Activated naive CD8-positive, alpha-beta T cell treated with anti-CD3 and anti-CD28 coated beads, Interleukin-2, amount 10 ng/mL, durations not matched to agents 7 days and 5 days (primary cell): Measurements from ENCODE around the gene TUBA1B. TPM values are rescaled to one million over a fixed set of nuclear protein-coding genes. Genes with fewer than 3 reads are reported as not detected.
A peak's percentile ranks its signal among the peaks of the same experiment; 100 is the strongest.

Experiments
- ATAC-seq: fragments of 150-1000 bp; cut with Tn5 transposase; one replicate; pipeline ENCODE4 v1.10.0; 2021; ENCODE audit warnings: low read depth, moderate library complexity
- POLR2A ChIA-PET: fragments of 350-600 bp; sonication (Branson Sonifier 250); formaldehyde crosslinking; loops from one replicate; lab custom pipeline; 2021; ENCODE audit warnings: antibody characterized with exemption; lab: Charles Lee
- DNase-seq: peaks from one replicate; pipeline ENCODE4 v3.0.0; 2021
- H3K27ac Mint-ChIP-seq: one replicate; pipeline ENCODE4 v1.8.0; 2022; ENCODE audit warnings: mild to moderate bottlenecking, mixed read lengths
- H3K27me3 Mint-ChIP-seq: one replicate; pipeline ENCODE4 v1.8.0; 2022; ENCODE audit warnings: mild to moderate bottlenecking, moderate library complexity, mixed read lengths
- H3K36me3 Mint-ChIP-seq: one replicate; pipeline ENCODE4 v1.8.0; 2021; ENCODE audit warnings: mild to moderate bottlenecking, mixed read lengths
- H3K4me1 Mint-ChIP-seq: one replicate; pipeline ENCODE4 v1.8.0; 2021; ENCODE audit warnings: mixed read lengths
- H3K4me3 Mint-ChIP-seq: one replicate; pipeline ENCODE4 v1.8.0; 2022; ENCODE audit warnings: mild to moderate bottlenecking, moderate library complexity, mixed read lengths
- H3K9me3 Mint-ChIP-seq: one replicate; pipeline ENCODE4 v1.8.0; 2021; ENCODE audit warnings: mixed read lengths
- total RNA-seq, 2 experiments: library from RNA; stranded (reverse); gene quantifications; one replicate each; pipeline ENCODE4 v1.2.3, GENCODE V29; 2021

The TUBA1B gene
- total RNA-seq, 2 experiments from 2014 or later, result 1,302 to 1,389 TPM

DNA sequence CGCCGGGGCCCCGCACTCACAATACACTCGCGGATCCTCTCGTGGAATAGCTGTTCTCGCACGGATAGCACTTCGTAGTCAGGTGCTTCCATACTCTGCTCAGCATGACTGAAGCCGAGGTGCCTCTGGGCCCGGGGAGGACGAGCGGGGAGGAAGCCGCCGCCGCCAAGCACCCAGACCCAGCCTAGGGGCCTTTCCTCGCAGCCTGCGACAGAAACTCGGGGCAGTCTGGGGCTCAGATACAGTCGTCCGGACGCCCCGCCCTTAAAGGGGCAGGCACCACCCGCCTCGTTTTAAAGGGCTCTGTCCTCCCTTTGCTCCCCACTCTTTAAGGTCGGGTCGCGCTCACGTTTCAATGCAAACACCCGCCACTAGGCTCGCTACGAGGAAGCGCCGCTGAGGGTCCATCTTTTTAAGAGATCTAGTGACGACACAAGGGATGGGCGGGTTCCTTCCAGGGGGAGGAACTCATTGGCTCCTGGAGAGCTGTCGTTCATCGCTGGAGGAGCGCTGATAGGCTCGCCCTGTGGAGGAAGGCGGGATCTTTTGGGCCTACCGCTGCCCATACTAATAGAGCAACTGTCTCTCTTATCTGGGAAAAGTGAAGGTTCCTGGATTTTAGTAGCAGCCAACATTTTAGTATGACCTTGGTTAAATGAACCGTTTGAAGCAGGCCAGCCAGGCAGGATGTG is 20.6 kb downstream of the TUBA1B start, which contains the start of gene LMBR1L:
Gene LMBR1L (minus strand): TSS at position 384 of the 692 bp plus-strand sequence. CDS start 292 bp downstream, at position 92.
- peak; percentile 98 for ATAC-seq
- H3K27me3 Mint-ChIP-seq, result no peaks in the 10 kb centered on the region
- DNase-seq, result peak; percentile 87
- H3K4me1 Mint-ChIP-seq, result peaks cover 23% of the 10 kb centered on the region
- H3K27ac Mint-ChIP-seq, result peak within 1 kb of the TSS; percentile 94
- H3K36me3 Mint-ChIP-seq, result peaks cover 2% of the 10 kb centered on the region
- H3K9me3 Mint-ChIP-seq, result no peaks in the 10 kb centered on the region
- POLR2A ChIA-PET, result interaction anchor here (0.5 to 5.4 kb wide), 13 partner anchors 10 to 718 kb away, joined by 3 to 55 read pairs (median 4); partner anchors contain the start of genes DHH, NCKAP5L, PRPH and RHEBL1
- peak within 1 kb of the TSS; percentile 96 for H3K4me3 Mint-ChIP-seq

DNA sequence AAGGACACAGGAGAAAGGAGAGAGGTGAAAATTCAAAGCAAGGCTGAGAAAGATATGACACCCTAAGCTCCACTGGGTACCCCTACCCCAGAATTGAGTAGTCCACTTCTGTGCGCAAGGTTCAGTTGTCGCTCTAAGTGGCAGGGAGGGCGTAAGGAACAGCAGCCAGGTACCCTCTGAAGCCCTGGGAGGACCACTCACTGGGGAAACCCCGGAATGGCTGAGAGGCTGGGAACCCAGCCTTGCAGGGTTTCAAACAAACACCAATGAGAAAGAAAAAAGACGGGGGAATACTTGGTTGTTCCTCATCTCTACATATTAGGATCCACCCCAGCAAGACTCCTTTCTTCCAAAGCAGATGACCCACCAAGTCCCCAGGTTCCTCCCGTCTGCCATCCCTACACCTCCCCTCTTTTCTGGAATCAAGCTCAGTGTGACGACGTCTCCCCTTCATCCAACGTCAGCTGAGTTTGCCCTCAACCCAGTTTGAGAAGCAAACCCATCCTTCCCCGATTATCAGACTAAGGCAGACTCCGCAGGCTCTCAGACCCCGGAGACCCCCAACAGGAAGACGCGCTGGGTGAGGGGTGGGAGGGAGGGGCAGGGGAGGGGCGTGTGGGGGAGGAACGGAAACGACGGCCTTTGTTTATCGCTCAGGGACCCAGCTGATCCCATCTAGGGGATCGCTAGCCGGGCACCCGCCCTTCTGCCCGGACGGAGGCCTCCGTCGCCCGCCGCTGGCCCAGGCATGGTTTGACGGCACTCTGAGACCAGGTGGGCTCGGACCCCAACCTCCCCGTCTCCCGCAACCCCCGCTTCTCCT is 21.3 kb downstream of the TUBA1B start:
- ATAC-seq (no peak), DNase-seq (no peak)
- Mint-ChIP-seq H3K4me3 (peak overlapping the region; percentile 96), H3K4me1 (peaks cover 23% of the 10 kb centered on the region), H3K9me3 (no peaks in the 10 kb centered on the region), H3K36me3 (peaks cover 2% of the 10 kb centered on the region), H3K27ac (peak overlapping the region; percentile 94), H3K27me3 (no peaks in the 10 kb centered on the region)
- POLR2A ChIA-PET, result interaction anchor here (0.5 to 5.4 kb wide), 11 partner anchors 11 to 718 kb away, joined by 3 to 55 read pairs (median 4); partner anchors contain the start of genes DHH, NCKAP5L, RHEBL1 and TUBA1A

DNA sequence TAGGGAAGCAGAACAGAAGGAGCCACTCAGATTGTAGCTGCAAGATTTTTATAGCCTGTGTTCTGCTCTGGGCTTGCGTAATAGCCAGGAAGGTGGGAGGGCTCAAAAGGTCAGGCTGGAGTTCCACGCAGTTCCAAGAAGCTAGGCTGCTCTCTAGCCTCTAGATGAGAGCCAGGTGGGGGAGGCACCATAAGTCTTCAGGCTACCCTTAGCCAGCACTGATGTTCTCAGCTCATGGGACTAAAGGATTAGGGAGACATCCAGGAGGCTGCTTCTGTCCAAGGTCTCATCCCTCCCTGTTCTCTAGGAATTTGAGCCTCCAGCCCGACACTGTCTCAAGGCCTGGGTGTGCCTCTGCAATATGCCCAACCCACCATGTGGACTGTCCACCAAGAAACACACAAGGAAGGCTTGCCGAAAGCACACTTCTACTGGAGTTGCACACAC is 22.2 kb downstream of the TUBA1B start:
- peak overlapping the region; percentile 96 for H3K4me3 Mint-ChIP-seq
- POLR2A ChIA-PET, result interaction anchor here (1.3 to 5.4 kb wide), 4 partner anchors 22 to 234 kb away, joined by 4 to 55 read pairs (median 12); partner anchors contain the start of genes RHEBL1, TUBA1A and TUBA1B
- ATAC-seq (no peak), DNase-seq (no peak)
- peaks cover 29% of the 10 kb centered on the region for H3K4me1 Mint-ChIP-seq
- H3K27me3 Mint-ChIP-seq, result no peaks in the 10 kb centered on the region
- no peaks in the 10 kb centered on the region for H3K9me3 Mint-ChIP-seq
- H3K27ac Mint-ChIP-seq, result peak overlapping the region; percentile 51
- H3K36me3 Mint-ChIP-seq, result peaks cover 2% of the 10 kb centered on the region

DNA sequence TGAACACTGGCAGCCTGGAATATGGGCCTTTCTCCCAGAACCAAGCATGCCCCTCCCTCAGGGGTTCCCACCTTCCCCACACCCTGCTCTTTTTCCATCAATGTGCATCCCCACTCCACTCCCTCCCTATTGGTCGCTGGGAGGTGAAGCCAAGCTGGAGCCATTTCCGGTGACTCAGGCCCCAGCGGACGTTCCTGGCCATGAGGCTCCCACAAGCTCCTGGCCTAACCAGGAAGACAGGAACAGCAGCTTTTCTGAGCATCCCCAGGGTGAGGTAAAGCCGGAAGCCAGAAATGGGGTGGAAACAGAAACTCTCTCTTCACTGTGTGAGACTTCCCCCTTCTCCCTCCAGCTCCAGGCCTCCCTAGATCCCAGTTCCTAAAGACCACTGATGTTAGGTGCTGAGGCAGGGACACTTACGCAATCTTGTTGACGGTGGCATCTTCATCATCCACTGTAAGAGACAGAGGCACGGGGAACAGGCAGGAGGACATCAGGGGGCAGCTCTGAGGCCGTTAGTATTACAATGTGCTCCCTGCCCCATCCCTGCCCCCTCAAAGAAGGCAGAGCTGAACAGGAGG is 25.6 kb downstream of the TUBA1B start:
- ATAC-seq (no peak), DNase-seq (no peak)
- POLR2A ChIA-PET, result interaction anchor here (1.4 to 1.9 kb wide), 2 partner anchors 12 to 25 kb away, joined by 3 to 11 read pairs; partner anchors contain the start of gene TUBA1B
- no peak overlapping the region for H3K27ac Mint-ChIP-seq
- H3K9me3 Mint-ChIP-seq, result no peaks in the 10 kb centered on the region
- peaks cover 8% of the 10 kb centered on the region for H3K36me3 Mint-ChIP-seq
- no peak overlapping the region for H3K4me3 Mint-ChIP-seq
- H3K4me1 Mint-ChIP-seq, result peaks cover 26% of the 10 kb centered on the region
- no peaks in the 10 kb centered on the region for H3K27me3 Mint-ChIP-seq

DNA sequence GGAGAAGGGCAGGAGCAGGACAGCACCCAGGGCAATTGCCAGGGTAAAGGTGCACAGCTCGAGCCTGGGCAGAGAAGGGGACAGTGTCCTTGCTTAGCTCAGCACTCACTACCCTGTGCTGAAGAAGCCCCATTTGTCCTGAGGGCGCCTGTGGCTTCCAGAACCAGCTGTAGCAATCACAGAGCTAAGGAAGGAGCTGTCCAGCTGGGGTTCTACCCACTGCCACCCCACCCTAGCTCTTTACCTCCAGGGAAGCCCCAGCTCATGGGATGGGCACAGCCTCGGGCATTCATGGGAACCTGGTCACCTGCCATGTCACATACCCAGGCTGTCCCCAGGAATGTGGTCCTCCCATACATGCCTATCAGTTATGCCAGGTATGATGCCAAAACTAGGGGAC is 26.4 kb downstream of the TUBA1B start:
- POLR2A ChIA-PET, result interaction anchor here (1.2 to 1.9 kb wide), 3 partner anchors 11 to 26 kb away, joined by 3 to 11 read pairs (median 3); partner anchors contain the start of gene TUBA1B
- Mint-ChIP-seq H3K4me1 (peaks cover 25% of the 10 kb centered on the region), H3K4me3 (no peak overlapping the region), H3K27ac (no peak overlapping the region), H3K27me3 (no peaks in the 10 kb centered on the region), H3K36me3 (peaks cover 8% of the 10 kb centered on the region), H3K9me3 (no peaks in the 10 kb centered on the region)
- no peak for ATAC-seq
- DNase-seq, result no peak

DNA sequence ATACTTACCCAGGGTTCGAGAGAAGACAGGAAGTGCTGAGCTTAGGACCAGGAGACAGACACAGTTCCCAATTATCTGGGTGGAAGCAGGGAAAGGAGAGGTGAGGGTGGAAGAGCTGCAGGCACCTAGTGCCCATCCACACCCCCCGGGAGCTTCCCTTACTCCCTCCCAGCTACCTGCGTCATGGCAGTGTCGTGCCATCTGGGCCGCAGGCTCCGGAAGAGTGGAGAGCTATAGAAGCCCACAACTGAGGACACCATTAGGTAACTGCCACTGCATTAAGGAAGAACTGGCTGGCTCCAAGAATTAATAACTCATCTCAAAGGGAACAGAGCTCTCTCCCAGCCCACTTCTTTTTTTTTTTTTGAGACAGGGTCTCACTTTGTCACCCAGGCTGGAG is 30.8 kb downstream of the TUBA1B start:
- H3K36me3 Mint-ChIP-seq, result peaks cover 10% of the 10 kb centered on the region
- DNase-seq (no peak), ATAC-seq (no peak)
- no peaks in the 10 kb centered on the region for H3K9me3 Mint-ChIP-seq
- no peak overlapping the region for H3K4me3 Mint-ChIP-seq
- H3K4me1 Mint-ChIP-seq, result peaks cover 11% of the 10 kb centered on the region
- H3K27ac Mint-ChIP-seq, result no peak overlapping the region
- POLR2A ChIA-PET, result interaction anchor here (0.8 to 1.2 kb wide), 3 partner anchors 30 to 63 kb away, joined by 3 read pairs; partner anchors contain the start of gene TUBA1B
- H3K27me3 Mint-ChIP-seq, result peaks cover 2% of the 10 kb centered on the region

DNA sequence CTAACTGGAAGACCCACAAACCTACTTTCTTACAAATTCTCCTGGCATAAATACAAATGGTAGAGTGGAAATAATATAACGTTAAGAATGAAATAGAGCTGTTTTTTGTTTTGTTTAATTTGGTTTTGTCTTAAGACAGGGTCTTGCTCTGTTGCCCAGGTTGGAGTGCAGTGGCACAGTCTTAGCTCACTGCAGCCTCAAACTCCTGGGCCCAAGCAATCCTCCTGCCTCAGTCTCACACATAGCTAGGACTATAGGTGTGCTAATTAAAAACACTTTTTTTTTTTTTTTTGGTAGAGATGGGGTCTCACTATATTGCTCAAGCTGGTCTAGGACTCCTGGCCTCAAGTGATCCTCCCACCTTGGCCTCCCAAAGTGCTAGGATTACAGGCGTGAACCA is 32.5 kb downstream of the TUBA1B start:
- Mint-ChIP-seq H3K27me3 (peaks cover 14% of the 10 kb centered on the region), H3K36me3 (peaks cover 14% of the 10 kb centered on the region), H3K9me3 (no peaks in the 10 kb centered on the region), H3K4me1 (peaks cover 6% of the 10 kb centered on the region), H3K4me3 (no peak overlapping the region), H3K27ac (no peak overlapping the region)
- no peak for DNase-seq
- ATAC-seq, result no peak
- POLR2A ChIA-PET, result interaction anchor here (0.7 to 1.6 kb wide), 7 partner anchors 10 to 148 kb away, joined by 3 to 5 read pairs (median 3); partner anchors contain the start of genes RHEBL1 and TUBA1B

DNA sequence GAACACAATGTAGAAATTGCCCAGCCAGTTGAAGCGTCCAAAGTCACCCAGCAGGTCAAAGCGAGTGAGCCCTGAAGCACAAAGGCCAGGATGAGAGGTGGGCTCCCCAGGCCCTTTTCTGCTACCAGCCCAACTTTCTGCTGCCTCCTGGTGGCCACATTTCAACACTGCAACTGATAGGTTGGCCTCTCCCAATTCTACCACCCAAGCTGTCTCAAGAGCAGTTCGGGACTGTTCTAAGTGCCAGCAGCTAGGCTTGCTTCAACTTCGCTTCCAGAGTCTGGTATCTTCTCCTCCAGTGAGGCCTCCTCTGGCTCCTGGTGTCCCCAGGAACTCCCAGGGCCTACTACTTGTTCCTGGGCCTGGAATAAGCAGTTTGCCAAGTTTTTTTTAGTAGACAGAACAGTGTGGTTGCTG is 33.2 kb downstream of the TUBA1B start:
- peaks cover 9% of the 10 kb centered on the region for H3K4me1 Mint-ChIP-seq
- no peak overlapping the region for H3K4me3 Mint-ChIP-seq
- ATAC-seq, result peak; percentile 49
- no peak overlapping the region for H3K27ac Mint-ChIP-seq
- POLR2A ChIA-PET, result interaction anchor here (0.7 to 1.6 kb wide), 6 partner anchors 10 to 149 kb away, joined by 3 to 5 read pairs (median 4); partner anchors contain the start of genes RHEBL1 and TUBA1B
- no peaks in the 10 kb centered on the region for H3K9me3 Mint-ChIP-seq
- DNase-seq, result peak; percentile 68
- peaks cover 13% of the 10 kb centered on the region for H3K36me3 Mint-ChIP-seq
- H3K27me3 Mint-ChIP-seq, result peaks cover 21% of the 10 kb centered on the region

DNA sequence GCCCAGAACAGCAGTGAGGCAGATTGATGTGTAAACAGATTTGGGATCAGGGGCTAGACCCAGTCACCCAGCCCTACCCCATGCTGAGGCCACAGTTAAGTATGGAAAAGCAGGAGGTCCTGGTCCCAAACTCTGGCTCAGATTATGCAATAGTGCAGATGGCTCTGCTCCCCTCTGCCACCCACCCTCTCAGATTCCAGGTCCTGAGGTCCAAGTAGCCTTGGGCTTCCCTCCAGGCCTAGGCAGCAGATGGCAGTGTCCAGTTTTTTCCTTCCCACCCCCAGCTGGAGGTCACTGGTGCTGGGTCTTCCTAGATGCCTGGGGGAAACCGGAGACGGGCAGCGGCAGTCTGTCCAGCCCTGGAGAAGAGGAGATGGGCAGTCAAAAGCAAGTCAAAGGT is 33.8 kb downstream of the TUBA1B start:
- H3K4me3 Mint-ChIP-seq, result no peak overlapping the region
- no peak overlapping the region for H3K27ac Mint-ChIP-seq
- H3K36me3 Mint-ChIP-seq, result peaks cover 12% of the 10 kb centered on the region
- POLR2A ChIA-PET, result no interaction called here
- peaks cover 26% of the 10 kb centered on the region for H3K27me3 Mint-ChIP-seq
- DNase-seq (no peak), ATAC-seq (no peak)
- peaks cover 10% of the 10 kb centered on the region for H3K4me1 Mint-ChIP-seq
- no peaks in the 10 kb centered on the region for H3K9me3 Mint-ChIP-seq

DNA sequence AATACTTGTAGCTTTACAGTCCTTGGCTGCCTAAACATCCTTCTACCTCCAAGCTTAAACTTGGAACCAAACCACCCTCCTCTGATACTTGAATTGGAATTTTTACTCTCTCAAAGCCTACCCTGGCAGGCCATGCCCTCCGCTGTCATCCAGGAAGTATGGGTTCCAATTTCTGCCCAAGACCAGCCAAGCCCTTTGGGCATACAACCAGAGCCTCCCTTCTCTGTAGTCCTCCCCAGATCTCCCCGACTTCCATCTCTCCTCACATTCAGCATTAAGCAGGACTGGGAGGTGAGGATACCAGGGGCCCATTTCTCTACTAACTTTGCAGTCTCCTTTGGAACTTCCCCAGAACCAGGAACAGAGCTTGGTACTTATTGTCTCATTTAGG is 36.2 kb downstream of the TUBA1B start:
- peaks cover 26% of the 10 kb centered on the region for H3K4me1 Mint-ChIP-seq
- no peak overlapping the region for H3K4me3 Mint-ChIP-seq
- no peak overlapping the region for H3K27ac Mint-ChIP-seq
- DNase-seq (no peak), ATAC-seq (no peak)
- H3K27me3 Mint-ChIP-seq, result peaks cover 49% of the 10 kb centered on the region
- no peaks in the 10 kb centered on the region for H3K9me3 Mint-ChIP-seq
- H3K36me3 Mint-ChIP-seq, result peaks cover 10% of the 10 kb centered on the region
- POLR2A ChIA-PET, result interaction anchor here (0.8 to 1.9 kb wide), 9 partner anchors 15 to 98 kb away, joined by 3 to 14 read pairs (median 4); partner anchors contain the start of genes RHEBL1, TUBA1A and TUBA1B

DNA sequence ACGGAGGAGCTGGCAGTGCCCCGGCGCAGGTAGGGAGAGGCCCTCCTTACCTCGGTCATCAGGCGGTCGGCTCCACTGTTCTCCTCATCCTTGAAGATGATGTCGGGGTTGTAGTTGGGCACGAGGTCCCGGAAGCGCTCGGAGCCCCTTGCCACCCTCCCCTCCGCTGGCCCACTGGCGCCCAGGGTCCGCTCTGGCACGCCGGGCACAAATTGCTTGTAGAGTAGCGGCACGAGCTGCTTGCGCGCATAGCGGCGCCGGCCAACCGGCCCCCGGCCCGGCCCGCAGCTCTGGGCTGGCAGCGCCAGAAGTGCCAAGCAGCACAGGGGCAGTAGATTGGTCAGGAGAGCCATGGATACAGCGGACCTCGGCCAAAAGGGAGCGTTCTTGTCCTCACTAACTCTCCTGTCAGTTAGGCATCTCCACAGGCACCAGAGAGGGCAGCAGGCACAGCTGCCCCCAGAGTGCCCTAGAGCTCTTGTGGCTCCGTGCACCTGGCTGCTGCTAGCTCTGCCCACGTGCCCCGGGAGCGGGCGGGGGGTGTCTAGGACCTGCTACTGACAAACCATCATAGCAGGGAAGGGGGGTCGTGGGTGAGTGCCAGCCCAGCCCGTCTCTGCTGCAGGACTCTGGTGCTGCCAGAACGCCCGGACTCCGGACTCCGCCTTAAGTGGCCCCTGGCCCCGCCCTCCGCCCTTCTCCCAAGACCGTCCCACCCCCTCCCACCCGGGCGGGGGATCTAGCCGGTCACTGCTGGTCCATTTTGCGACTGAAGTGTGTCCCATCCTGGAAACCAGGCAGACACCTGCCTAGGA is 36.8 kb downstream of the TUBA1B start, which contains the start of gene DHH:
Gene DHH (minus strand): TSS at position 642 of the 815 bp plus-strand sequence. CDS start 289 bp downstream, at position 353.
- Mint-ChIP-seq H3K27ac (no peak within 1 kb of the TSS), H3K9me3 (no peaks in the 10 kb centered on the region), H3K36me3 (peaks cover 10% of the 10 kb centered on the region), H3K4me1 (peaks cover 30% of the 10 kb centered on the region), H3K27me3 (peaks cover 51% of the 10 kb centered on the region), H3K4me3 (peak within 1 kb of the TSS; percentile 52)
- DNase-seq, result peak; percentile 38
- POLR2A ChIA-PET, result interaction anchor here (0.6 to 1.9 kb wide), 11 partner anchors 11 to 98 kb away, joined by 3 to 14 read pairs (median 4); partner anchors contain the start of genes RHEBL1, TUBA1A and TUBA1B
- no peak for ATAC-seq
